ENCODE measurements around the gene ASCC3.

ASCC3 gene

DNA sequence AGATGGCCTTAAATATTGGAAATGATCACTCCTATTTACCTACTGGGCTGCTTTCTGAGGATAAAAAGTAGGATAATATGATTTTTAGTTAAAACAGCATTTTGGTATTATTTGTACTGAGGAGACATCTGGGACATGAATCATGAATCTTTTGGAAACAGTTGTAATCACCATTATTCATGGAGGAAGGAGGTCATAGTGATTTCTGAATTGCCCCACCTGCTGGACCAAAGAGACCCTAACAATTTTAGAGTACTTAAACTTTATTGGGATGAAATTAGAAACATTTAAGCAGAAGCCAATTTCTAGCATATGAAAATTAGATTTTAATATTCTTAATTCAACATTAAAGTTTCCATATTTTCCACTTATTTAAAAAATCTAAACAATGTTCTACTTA is 308.0 kb downstream of the ASCC3 start:
- DNase-seq: no peak

DNA sequence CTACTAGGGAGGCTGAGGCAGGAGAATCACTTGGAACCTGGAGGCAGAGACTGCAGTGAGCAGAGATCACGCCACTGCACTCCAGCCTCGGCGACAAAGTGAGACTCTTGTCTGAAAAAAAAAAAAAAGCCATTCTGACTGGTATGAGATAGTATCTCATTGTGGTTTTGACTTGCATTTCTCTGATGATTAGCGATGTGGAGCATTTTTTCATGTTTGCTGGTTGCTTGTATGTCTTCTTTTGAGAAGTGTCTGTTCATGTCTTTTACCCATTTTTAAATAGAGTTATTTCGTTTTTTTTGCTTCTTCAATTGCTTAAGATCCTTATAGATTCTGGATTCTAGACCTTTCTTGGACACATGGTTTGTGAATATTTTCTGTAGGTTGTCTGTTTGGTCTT is 312.9 kb downstream of the ASCC3 start:
- no peak for DNase-seq

- no peak for DNase-seq
These were observed 314.6 kb downstream of the ASCC3 start for GRCh38 chr6:100566563-100566962.

DNA sequence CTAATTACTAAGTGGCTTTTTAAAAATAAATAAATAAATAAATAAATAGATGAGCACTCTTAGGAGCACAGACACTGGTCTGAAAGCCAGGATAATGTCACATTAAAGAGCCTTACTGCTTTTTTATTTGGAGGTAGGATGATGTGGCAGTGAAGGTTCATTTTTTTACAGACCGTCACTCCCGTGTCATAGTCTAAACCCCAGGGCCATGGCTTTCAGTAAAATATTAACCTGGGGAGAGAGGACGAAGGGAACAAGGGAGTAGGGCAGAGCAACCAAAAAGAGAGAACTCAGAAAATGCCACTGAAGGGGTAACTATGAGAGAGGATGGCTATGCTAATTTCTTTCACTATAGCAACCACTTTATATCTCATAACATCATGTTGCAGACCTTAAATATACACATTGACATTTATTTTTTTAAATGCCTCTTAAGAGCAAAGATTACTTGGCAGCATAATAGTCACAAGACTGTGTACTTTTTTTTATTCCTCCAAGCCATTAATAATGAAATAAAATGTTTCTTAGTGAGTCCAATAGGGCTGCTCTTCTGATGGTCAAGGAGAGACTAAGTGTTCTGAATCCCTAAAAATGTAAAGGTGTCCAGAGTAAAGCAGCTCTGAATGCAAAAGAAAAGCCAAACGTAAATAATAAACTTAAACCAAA is 315.6 kb downstream of the ASCC3 start:
- DNase-seq: no peak

DNA sequence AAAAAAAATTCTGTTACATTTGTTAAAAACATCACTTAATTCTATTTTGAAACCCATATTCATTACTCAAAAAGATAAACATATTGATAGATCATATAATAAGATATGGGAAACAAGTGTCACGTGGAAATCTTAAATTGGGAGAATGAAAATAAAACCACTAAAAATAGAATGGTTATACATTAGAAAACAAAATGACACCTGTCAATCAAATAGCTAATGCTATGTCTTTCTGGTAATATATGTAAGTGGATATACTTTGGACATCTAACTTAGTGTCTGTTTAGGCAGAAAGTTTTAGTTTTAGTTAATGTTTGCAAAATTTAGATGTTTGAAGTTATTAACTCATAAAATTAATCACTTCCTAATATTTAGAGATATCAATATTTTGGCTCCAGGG is 321.3 kb downstream of the ASCC3 start:
- DNase-seq: no peak

GRCh38 chr6:100554228-100554627 is 326.9 kb downstream of the ASCC3 start:
- no peak for DNase-seq

DNA sequence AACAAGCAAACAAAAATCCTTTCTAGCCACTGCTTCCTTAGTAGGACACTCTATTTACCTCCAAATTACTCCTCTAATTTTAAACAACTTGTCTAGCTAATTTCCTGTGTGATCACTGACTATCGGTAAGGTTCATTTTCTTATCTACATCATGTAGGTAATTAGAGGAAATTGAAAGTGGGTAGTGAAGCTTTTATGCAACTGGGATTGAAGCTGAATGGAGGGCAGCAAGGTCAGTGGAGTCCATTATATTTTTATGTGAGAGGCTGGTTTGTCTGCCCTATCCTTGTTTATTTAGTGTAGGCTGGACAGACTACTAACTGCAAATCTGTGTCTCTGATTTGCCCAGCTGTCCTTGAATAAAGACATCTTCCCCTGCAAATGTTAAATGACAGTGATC is 327.9 kb downstream of the ASCC3 start:
- no peak for DNase-seq

DNA sequence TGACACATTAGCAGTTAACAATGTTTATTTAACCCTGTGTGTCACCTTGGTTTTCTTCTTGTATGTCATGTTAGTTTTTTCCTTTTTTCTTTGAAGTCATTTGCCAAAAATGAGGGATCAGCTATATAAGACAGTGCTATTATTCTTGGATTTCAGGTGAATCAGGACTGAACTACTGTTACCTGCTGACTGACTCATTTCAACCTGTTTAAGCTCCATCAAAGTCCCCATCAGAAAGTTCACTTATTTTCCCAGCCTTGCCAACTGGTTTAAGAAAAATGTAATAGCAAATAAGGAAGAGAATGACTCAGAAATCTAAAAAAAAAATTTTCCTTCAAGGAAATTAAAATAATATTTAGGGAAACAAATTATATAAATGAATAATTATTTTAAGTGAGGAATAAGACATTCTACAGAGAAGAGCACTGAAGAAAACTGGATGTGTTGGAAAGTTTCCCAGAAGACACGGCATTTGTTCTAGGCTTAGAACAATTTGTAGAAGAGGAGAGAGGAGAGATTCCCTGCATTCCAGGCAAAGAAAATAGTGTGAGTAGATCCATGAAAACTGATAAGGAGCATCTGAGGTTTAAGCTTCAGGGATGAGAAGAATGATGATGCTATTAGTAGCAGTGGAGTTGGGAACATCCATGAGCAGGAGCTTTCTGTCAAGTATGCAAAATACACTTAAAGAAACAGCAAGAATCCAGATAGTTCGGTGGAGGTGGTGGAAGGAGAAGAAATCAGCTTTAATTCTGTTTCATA is 331.5 kb downstream of the ASCC3 start:
- DNase-seq: no peak

DNA sequence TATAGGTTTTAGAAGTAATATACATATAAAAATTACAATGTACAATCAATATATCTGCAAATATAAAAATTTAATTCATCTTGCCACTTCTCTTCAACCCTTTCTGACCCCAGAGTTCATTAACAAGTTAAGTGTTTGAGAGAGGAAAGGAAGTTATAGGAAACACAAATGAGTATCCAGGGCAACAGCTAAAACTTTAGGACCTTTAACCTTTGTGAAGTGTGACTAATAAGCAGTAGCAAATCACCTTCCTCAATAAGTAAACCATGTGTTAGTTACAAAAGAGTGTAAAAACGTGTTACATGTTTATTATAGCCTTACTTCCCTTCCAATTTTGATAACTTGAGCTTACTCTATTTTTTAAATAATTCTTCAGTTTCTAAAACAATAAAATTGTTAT is 343.0 kb downstream of the ASCC3 start:
- DNase-seq: no peak

- no peak for DNase-seq
These were observed 362.5 kb downstream of the ASCC3 start for GRCh38 chr6:100518588-100518987.

DNA sequence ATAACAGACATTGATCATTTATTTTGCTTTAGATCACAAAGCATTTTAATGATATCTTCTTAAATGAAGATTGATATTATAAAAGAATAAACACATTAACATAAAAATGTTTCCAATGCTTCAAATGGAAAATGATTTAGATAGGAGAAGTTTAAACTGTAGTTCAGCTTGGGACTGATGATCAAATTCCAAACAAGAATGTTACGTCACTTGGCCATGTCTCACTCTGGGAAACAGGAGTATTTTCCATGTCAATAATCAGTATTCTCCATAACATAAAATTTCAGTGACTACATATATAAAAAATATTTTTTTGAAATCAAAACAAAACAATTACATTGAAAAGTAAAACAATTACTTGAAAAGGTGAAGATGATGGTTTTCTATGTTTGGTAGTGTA is 363.5 kb downstream of the ASCC3 start:
- no peak for DNase-seq

GRCh38 chr6:100517106-100517505 is 364.0 kb downstream of the ASCC3 start:
- no peak for DNase-seq

DNA sequence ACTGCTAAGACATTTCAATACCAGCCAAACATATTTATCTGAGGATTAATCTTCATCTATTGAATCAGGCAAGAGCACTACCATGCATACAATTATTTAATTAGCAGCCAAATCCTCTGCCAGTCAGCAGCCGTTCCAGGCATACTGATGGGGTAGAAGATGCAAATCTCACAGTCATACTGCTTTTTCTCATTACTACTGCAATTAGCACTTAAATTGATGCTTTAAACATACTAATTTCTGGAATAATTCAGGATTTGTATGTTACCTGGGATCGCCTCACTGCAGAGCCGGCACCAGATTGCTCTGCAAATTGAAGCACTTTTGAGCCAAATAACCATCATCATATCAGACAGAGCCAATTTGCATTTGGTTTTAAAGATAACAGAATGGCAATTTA is 366.5 kb downstream of the ASCC3 start:
- no peak for DNase-seq

- no peak for DNase-seq
These were observed 368.8 kb downstream of the ASCC3 start for GRCh38 chr6:100512203-100512862.

GRCh38 chr6:100509101-100509500 is 372.0 kb downstream of the ASCC3 start:
- DNase-seq: no peak

DNA sequence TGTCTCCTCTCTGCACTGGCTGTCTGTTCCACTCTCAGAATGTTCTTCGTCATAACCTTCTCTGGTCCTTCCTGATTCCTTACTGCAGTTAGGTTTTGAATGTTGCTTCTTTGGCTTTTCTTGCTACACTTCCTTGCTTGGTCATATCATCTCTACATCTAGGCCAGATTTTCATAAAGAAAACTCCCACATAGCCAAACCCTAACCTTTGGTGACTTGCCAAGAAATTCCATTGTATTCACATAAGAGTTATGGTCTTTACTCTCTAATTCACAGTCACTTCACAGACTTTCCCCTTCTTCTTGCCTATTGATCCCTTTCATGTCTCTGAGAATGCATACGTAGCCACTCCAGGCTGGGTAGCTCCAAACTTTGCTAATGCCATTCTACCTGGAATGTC is 374.5 kb downstream of the ASCC3 start:
- DNase-seq: no peak

DNA sequence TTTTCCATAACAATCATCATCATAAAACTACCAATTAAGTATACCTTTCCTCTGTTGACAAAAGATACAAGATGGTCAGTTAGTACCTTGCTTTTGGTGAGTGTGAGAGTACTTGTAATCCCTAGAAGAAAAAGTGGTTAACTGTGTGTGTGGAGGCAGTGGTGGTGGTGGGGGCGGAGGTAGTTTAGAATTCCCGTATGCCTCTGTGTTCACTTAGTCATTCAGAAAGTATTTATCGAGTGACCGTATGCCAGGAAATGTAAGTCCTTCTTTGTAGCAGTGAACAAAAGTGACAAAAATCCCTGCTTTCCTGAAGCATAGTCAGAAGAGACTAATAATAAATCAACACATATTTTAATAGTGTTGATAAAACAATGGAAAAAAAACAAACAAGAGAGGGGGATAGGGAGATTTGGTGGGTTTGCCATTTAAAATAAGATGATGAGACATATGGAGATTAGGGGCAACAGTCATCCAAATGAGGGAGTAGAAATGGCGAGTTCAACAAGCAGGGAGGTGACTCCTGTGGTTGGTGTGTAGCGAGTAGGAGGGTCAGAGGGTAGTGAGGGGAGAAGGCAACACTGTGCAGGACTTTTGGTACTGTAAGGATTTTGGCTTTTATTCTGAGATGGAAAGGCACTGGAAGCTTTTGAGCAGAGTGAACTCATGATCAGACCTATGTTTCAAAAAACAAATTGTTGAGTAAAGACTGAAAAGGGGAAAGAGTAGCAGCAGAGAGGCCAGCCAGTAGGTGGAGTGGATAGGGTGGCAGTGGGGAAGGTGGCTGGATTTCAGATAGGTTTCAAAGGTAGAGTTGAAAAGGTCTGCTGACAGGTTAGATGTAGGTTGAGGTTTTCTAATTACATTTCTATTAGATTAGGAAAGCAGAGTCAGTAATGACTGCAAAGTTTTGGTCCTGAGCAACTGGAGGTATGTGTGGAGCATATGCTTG is 376.1 kb downstream of the ASCC3 start:
- DNase-seq: no peak

DNA sequence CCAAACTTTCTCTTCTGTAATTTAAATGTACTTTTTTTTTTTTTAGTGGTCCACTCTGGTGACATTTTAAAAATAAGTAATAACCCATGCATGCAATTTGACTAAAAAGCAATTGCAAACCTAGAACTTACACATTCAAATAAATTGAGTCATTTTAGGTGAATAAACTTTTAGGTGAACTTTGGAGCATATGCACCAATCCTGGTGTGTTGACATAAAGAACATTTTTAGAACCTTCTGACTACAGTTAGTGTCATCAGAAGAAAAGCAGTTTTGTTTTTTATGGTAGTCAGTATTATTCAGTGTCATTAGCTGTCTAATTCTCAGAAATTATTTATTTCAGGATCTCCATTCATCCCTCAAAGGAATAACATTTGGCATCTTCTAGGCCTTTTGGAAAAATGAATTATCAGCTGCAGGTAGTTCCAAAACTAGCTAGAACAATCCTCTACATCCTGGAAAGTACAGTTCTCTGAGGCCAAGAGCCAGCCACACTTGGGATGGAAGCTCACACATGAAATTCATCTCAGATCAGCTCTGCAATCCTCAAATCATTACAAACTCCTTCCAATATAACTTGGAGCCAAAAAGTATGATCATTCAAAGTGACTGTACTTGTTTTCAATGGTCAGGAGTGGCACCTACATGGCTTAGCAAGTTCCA is 378.0 kb downstream of the ASCC3 start:
- DNase-seq: no peak

DNA sequence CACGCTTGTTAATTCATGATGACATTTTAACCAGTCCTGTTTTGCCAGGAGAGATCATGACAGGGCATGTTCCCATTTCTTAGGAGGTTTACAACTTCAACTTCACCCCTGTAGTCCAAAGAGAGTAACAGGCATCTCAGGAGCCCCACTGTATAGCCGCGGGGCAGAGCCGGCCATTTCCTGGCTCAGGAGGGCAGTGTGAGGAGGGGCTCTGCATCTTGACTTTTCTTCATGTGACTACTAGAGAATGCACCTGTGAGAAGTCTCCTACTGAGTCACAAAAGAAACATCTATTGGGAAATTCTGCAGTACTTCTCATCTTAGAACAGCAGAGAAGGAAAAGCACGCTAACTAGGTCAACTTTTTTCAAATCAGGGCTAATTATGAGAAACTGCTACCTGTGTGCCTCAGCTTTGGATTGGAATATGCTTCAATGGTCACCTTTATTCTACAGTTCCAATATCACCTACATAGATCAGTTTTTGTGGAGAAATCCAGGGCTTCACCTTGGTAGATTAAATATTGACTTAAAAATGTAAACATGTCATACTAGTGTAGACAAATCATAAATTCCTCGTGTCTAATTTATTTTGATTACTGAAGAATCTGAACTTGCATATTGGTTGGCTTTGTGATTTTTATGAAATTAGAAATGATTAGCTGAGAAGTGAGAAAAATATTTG is 387.8 kb downstream of the ASCC3 start:
- no peak for DNase-seq

DNA sequence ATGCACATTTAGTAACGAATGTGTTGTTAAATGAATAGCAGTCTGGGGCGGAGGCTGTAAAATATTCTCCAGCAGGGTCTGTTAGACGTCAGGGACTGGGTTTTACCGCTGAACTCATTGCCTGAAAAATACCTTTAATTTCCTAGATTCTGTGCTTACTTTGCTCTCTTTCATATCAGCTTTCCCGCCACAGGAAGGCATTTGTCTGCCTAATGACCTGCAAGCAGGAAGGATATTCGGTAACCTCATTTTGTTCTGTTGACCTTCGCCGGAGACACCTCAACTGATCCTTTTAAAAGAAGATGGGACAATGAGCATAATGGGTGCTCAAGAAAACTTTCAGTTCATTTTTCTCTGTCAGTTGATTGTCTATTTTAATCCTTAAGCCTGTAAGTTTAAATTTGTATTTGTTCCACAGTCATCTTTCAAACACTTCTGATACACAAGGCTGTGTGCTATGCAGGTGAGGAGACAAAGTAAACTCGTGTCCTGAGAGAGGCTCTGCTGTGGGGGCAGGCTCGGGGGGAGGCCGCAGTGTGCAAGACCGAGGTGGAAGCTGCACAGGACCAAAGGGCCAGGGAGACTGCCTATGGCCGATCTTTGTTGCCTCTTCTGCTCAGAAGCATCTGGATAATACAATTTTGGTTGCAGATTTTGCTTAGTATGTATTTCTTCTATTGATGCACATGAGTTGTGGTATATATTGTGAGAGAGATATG is 389.0 kb downstream of the ASCC3 start:
- DNase-seq: no peak

DNA sequence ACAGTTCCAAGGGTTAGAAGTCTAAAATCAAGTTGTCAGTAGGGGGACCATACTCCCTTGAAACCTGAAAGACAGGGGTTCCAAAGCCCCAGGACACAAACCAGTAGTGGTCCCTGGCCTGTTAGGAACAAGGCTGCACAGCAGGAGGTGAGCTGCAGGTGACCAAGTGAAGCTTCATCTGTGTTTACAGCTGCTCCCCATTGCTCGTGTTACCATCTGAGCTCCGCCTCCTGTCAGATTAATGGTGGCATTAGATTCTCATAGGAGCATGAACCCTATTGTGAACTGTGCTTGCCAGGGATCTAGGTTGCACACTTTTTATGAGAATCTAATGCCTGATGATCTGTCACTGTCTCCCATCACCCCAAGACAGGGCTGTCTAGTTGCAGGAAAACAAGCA is 391.1 kb downstream of the ASCC3 start:
- no peak for DNase-seq

Data from midbrain (tissue), 1 donor.